Measurements from ENCODE around the gene N4BP2. TPM values are rescaled to one million over a fixed set of nuclear protein-coding genes. Genes with fewer than 3 reads are reported as not detected.

The N4BP2 gene
- total RNA-seq, 1 donor from 2014 or later, result 34.4 TPM

Small RNAs within 50 kb of the gene (small RNA-seq; reads per million reads assigned to genes)
- not detected for gene AC095057.1 (ENCODE audit: low replicate concordance)
- gene RF00432 (ENCODE audit: low replicate concordance), result not detected
- gene RNU6-1112P (ENCODE audit: low replicate concordance), result not detected

Other genes starting within 250 kb of the N4BP2 start
- gene PDS5A, start 78.9 kb upstream of the N4BP2 start, total RNA-seq, result 55.0 TPM
- gene RHOH, start 140.2 kb downstream of the N4BP2 start, total RNA-seq, result 0.62 TPM